ENCODE measurements around the gene KCNQ1.
"Not testable (repeated sequence)": the region's sequence is repeated elsewhere in the genome, so short reads cannot be mapped to it uniquely, and the experiment has no call there.

The KCNQ1 gene

DNA sequence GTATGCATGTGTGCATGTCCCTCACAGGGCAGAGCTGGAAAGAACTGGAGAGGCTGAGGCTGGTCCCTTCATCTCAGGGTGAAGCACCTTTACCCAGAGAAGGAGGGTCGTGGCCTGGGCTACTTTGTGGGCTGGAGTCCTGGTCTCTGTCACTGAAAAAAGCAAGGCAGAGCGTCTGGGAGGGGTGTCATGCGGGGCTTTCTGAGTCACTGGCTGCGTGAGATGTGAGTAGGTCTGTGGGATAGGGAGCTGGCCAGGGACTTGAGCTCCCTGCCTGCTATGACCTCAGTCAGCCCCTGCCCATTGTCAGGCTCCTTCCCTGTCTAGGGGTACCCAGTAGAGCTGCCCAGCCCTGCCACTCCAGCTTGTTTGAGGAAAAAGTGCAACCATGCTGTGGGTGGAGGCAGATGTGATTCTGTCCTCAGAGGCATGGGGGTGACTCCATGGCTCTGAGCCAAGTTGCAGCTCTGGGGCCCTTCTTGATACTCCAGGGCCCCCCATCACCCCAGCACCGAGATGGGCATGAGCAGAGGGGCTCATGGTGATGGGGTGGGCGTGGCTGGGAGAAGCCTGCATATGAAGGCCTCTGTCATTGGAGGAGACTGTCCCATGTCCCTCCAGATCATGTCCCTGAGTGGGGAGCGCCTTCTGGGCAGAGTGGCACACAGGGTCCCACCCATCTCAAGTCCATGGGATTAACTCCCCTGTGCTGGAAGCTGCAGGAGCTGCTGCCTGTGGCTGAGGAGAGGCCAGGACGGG is 27.8 kb downstream of the KCNQ1 start:
- DNase-seq (ENCODE audit: low read depth in 4 of 4, low spot score in 1 of 4), result no peak

DNA sequence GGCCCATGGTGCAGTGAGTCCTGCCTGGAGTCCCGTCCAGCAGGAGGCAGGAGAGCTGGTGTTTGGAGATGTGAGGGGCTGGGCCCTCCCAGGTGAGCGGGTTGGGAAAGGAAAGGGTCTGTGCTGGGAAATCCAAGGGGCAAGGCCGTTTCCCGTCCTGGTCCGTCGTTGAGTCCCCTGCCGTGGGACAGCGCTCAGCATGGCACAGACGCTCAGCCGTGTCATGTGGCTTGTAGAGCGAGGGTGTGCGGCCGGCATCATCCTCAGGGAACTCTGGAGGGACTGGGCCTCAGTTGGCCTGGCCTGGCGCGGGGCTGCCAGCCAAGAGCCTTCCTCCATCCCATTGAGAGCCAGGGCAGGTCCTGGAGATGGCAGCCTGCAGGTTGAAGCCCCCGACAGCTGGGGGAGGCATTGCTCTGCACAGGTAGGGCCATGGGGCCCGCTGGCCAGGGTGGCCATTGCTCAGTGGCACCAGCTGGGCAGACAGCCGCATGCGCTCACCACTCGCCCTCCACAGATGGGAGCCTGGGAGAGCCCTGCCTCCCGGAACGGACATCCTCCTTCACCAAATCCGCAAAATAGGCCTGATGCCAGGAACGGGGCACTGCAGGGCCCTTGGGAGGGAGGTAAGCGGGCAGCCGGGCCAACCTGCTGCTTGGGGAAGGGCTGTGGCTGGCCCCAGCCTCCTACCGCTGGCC is 28.7 kb downstream of the KCNQ1 start:
- no peak for DNase-seq (ENCODE audit: low read depth in 4 of 4, low spot score in 1 of 4)

DNA sequence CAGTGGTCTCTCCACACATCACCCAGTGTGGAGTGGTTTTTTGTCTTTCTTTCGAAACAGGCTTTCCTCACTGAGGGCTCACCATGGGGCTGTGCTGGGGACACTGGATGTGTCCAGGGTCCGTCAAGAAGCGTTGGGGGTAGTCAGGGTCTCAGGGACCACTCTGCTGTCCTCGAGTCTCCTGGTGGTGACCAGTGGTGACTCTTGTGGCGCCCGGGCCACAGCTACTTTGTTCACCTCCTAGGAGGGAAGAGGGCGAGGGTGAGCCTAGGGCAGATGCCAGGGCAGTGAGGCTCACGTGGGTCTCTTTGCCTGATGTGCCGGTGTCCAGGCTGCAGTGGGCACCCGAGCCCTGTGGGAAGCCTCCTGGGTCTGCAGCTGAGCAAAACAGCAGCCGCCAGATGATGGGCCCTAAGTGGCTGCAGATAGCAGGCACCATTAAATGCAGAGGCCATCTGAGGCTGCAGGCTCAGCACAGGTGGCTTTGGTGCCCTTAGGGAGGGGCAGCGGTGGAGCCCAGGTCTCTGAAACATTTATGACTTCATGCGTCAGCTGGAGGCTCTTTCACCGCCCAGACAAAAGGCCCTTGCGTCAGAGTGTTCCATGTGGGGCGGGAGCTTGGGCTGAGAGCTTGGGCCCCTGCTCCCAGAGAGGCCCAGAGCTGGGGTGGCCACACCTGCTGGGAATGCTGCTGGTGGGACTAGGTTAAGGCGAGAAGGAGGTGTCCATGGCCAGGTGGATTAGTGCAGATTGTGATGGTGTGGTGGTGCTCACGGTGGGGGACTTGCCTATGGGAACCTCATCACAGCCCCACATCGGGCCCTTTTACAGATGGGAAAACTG is 29.5 kb downstream of the KCNQ1 start:
- no peak for DNase-seq (ENCODE audit: low read depth in 4 of 4, low spot score in 1 of 4)

DNA sequence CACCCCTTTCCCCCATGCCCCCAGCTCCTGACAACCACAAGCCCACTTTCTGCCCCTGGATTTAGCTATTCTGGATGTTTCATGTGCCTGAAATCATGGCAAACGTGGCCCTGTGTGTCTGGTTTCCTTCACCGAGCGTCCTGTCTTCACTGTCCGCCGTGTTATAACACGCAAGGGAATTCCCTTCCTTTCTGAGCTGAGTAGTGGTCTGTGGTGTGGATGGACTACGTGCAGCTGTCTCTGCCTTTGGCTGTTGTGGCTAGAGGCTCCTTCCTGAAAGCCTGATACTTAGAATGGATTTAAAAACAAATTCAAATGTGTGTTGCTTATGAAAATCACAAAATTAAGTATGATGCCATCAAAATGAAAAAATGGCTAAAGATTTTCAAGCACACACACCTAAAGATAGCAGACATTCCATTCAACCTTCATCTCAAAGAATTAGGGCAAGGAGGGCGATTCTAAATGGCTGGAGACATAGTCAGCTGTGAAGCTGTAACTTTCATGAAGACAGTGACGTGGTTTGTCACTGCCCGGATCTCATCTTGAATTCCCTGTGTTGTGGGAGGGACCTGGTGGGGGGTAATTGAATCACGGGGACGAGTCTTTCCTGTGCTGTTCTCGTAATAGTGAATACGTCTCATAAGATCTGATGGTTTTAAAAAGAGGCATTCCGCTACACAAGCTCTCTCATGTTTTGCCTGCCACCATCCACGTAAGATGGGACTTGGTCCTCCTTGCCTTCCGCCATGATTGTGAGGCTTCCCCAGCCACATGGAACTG is 30.5 kb downstream of the KCNQ1 start:
- DNase-seq (ENCODE audit: low read depth in 4 of 4, low spot score in 1 of 4), result no peak

DNA sequence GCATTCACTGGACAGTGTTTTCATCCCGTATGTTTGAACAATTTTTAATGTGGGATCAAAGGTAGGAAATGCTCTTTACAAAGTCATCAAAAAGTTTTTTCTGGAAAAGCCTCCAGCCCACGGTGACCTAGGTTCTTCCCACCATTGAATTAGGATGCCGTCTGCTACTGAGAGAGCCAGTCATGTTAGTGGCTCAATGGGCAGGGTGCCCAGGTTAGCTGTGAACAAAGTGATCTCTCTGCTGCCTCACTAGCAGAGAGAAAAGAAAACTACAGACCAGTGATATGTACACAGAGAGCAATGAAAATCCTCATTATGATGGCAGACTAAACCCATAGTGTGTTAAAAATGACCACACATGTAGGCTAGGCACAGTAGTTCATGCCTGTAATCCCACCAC is 32.4 kb downstream of the KCNQ1 start:
- no peak for DNase-seq (ENCODE audit: low read depth in 4 of 4, low spot score in 1 of 4)

DNA sequence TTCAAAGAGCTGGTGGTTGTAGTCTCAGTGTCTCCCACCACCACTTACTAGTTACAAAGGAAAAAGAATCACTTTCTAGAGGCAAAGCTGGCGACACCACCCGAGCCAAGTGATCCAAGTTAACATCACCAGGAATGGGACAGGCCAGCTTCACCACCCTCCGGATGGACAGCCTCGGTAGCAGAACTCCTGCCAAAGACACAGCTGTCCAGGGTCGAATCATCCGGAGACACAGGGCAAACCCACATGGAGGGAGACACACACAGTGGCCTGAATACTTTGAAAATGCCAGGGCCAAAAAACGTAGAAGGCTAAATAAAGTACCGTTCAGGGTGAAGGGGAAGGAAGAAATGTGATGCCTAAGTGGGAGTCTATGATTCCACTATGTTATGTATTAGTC is 33.1 kb downstream of the KCNQ1 start:
- DNase-seq (ENCODE audit: low read depth in 4 of 4, low spot score in 1 of 4), result no peak

DNA sequence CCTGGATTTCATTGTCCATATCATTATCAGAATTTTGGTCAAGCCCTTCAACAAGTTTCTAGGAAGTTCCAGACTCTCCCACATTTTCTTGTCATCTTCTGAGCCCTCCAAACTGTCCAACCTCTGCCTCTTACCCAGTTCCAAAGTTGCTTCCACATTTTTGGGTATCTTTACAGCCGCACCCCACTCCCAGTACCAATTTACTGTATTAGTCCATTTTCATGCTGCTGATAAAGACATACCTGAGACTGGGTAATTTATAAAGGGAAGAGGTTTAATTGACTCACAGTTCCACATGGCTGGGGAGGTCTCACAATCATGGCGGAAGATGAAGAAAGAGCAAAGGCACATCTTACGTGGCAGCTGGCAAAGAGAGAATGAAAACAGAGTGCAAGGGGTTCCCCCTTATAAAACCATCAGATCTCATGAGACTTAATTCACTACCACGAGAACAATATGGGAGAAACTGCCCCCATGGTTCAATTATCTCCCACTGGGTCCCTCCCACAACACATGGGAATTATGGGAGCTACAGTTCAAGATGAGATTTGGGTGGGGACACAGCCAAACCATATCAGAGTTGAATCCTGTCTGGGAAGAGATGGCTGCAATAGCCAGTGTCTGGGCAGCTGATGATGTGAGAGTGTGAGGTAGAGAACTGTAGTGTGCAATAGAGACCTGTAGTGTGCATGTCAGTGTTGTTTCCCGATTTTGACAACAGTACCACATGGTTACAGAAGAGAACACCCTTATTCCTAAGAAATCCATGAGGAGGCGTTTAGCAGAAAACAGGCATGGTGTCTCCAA is 35.5 kb downstream of the KCNQ1 start:
- DNase-seq (ENCODE audit: low read depth in 4 of 4, low spot score in 1 of 4), result not testable (repeated sequence)

DNA sequence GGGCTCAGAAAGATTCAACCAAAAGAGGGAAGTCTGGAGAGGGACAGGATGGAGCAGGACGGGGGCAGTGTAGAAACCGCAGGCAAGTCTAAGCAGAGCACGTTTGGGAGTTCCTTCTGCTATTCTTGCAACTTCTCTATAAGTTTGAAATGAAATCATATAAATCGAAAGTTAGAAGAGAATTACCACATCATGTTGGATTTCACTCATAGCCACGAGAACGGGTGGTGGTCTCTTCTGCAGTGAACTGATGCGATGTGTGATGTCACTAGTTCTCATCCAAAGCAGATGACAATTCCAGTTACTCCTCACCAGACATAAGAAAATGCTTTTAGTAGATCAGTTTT is 36.0 kb downstream of the KCNQ1 start:
- no peak for DNase-seq (ENCODE audit: low read depth in 4 of 4, low spot score in 1 of 4)

DNA sequence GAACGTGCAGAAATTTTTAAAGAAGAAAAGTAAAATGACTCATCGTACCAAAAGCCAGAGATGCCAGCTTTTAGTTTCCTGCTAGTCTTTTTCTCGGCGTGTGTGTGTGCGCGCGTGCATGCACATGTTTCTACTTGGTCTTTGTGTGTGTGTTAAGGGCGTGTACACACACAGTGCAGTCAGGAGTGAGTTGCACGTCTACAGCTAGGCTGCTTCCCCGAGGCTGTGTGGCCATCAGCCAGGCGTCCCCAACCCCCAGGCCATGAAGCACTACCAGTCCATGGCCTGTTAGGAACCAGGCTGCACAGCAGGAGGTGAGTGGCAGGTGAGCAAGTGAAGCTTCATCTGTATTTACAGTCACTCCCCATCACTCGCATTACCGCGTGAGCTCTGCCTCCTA is 36.4 kb downstream of the KCNQ1 start:
- DNase-seq (ENCODE audit: low read depth in 4 of 4, low spot score in 1 of 4), result peak in 1 of 4 experiments; percentile 8

DNA sequence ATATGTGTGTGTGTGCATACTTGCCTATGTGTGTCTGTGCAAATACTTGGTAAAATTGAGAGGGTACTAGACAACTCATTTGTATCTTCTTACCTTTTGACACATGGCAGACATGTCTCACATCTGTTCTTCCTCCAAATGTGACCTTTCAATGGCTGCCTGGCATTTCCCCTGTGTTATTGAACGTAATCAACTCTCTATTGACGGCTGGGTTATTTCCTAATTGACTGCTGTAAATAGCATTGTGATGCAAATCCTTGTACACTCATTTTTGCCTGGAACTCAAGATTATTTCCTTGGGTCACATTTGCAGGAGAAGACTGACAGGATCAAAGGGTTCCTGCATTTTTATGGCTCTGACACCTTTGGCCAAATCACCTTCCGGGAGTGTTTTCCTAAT is 37.4 kb downstream of the KCNQ1 start:
- DNase-seq (ENCODE audit: low read depth in 4 of 4, low spot score in 1 of 4), result no peak

DNA sequence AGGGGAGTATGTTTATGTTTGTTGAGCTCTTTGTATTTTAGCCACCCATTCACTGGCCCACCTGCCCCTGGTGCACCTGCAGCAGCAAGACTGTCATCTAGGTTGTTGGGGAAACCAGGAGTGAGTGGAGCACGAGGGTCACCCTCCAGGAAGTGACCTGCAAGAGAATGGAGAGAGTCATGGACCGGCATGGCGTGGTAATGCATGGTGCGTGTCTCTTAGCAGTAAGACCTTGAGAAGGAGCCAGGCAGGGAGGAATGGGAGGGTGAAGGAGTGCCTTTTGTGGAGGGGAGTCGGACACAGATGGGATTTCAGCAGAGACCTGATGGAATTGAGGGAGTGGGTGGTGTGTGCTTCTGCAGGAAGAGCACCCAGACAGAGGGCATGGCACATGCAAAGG is 37.9 kb downstream of the KCNQ1 start:
- DNase-seq (ENCODE audit: low read depth in 4 of 4, low spot score in 1 of 4), result no peak

DNA sequence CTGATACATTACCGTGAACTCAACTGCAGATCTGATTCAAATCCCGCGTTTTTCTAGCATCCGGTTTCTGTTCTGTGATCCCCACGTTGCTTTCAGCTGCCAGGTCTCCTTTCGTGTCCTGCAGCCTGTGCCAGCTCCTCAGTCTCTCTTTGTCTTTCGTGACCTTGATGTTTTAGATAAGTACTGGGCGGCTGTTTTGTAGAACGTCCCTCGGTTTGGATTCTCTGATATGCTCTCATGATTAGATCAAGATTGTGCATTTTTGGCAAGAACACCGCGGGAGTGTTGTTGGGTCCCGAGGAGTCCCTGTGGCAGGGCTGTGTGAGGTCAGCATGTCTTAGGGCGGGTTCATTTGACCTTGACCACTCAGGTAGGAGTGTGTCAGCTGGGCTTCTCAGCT is 38.6 kb downstream of the KCNQ1 start:
- DNase-seq (ENCODE audit: low read depth in 4 of 4, low spot score in 1 of 4), result no peak

DNA sequence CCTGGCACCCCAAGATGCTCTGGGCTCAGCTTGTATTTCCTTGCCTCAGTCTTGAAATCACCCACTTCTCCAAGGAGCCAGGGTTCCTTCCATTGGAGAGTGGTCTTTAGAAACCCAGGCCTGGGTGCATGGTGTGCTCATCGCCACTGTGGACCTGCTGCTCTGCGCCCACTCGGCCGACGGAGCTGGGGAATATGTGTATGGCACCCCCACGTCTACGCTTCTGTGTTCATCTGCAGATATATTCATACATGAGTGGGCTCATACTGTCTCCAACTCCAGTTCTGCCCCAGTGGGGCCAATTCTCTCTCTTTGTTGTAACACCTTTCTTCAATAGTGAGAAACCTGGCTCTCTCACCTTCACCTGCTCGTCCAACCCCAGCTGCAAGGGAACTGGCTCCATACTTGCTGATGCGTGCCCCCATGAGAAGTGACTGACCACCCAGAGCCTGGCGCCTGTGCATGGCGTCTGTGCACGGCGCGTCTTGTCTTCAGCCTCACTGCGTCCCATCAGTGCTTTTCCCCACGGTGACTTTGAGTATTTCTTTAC is 39.8 kb downstream of the KCNQ1 start:
- no peak for DNase-seq (ENCODE audit: low read depth in 4 of 4, low spot score in 1 of 4)

DNA sequence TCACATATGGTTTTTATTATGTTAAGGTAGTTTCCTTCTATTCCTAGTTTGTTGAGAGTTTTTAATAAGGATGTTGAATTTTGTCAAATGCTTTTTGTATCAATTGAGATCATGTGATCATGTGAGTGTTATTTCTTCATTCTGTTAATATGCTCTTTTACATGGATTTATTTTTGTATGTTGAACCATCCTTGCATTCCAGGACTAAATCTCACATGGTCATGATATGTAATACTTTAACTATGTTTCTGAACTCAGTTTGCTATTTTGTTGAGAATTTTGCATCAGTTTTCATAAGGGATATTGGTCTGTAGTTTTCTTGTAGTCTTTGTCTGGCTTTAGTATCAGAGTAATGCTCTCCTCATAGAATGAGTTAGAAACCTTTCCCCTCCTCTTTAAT is 43.2 kb downstream of the KCNQ1 start:
- no peak for DNase-seq (ENCODE audit: low read depth in 4 of 4, low spot score in 1 of 4)

DNA sequence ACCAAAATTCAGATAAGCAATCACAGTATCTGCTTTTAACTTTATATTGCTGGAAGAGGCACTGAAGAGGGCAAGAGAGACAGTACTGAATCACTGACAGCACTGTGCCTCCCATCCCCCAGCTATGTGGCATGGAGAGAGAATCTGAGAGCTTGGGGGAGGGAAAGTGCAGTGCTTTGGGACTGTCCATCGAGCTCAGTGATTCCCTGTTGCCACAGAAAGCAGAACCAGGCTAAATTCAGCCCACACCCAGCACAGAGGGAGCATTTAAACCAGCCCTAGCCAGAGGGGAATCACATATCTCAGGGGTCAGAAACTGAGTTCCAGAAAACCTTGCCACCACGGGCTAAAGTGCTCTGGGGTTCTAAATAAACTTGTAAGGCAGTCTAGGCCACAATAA is 44.3 kb downstream of the KCNQ1 start:
- DNase-seq (ENCODE audit: low read depth in 4 of 4, low spot score in 1 of 4), result no peak

DNA sequence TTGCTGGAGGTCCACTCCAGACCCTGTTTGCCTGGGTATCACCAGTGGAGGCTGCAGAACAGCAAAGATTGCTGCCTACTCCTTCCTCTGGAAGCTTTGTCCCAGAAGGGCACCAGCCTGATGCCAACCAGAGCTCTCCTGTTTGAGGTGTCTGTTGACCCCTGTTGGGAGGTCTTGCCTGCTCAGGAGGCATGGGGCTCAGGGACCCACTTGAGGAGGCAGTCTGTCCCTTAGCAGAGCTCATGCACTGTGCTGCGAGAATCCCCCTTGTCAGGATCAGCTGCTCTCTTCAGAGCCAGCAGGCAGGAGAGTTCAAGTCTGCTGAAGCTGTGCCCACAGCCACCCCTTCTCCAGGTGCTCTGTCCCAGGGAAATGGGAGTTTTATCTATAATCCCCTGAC is 53.1 kb downstream of the KCNQ1 start:
- DNase-seq (ENCODE audit: low read depth in 4 of 4, low spot score in 1 of 4), result not testable (repeated sequence)

DNA sequence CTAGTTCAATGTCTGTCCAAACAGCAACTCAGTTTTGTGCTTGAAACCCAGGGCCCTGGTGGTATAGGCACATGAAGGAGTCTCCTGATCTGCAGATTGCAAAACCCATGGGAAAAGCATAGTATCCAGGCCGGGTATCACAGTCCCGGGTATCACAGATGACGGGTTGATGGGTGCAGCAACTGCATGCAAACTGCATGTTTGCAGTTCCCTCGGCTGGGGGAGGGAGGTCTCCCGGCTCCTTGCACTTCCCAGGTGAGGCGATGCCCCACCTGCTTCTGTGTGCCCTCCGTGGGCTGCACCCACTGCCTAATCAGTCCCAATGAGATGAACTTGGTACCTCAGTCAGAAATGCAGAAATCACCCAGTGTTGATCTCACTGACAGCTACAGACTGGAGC is 53.9 kb downstream of the KCNQ1 start:
- DNase-seq (ENCODE audit: low read depth in 4 of 4, low spot score in 1 of 4), result no peak

DNA sequence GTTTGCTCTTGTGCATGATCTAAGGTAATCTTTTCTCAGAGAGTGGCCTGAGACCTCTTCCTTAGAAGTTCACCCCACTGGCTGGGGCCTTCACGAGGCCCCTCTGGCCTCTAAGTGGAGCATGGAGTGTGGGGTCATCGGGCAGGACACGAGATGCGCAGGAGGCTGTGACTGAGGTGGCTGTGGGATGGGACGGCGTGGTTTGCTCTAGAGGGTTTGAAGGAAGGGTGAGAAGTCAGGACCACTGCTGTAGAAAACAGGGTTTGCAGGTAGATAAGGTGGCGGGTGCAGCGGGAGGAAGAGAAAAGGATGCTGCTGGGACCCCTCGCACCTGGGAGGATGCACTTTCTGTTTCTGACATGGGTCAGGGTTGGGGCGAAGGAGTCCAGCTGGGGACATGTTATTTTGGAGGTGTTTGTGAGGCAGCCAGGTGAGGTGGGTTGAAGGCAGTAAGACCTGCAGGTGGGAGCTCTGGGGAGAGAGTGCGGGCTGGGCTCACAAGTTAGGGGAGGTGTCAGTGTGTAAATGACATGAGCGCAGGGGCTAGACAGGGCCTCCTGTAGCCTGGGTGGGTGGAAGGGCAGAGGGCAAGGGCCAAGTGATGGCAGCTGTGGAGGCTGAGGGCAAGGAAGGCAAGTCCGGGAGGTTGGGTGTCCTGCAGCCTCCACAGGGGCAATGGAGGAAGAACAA is 62.5 kb downstream of the KCNQ1 start:
- DNase-seq (ENCODE audit: low read depth in 4 of 4, low spot score in 1 of 4), result no peak

DNA sequence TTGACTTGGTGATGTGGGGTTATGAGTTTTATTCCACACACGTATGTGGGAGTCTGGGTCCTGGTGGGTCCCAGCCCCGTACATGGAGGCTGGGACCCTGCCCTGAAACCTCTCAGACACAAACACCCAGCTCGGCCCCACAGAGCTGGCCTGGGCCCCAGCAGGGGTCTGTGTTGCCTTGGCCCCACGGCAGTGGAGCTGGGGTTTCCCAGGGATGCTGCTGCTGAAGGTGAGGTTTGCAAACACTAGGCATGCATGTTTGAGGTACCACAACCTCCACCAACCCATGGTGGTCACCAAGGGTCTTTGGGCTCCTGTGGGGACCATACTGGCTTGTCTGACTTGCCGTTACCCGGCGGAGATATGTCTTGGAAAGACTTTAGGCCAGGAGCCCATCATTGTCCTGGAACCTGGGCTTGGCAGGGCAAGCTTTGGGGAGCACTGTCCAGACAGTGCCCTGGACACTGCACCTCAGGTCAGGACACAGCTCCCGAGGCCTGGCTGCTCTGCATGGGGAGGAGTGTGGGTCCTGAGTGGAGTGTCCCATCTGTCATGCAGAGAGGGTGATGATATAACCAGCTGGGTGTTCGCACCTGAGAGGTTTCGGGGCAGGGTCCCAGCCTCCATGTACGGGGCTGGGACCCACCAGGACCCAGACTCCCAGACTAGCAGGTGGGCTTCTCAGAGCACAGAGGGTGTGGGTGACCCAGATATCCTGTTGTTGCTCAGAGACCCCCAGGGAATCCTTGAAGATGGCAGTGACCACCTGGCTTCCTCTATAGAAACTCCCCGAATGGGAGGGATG is 63.3 kb downstream of the KCNQ1 start:
- no peak for DNase-seq (ENCODE audit: low read depth in 4 of 4, low spot score in 1 of 4)
